K562 (cell line): Measurements from ENCODE around the gene SCAMP1. TPM values are rescaled to one million over a fixed set of nuclear protein-coding genes. Genes with fewer than 3 reads are reported as not detected.

ENCODE experiments used
- ATAC-seq: fragments of 200-7000 bp; cut with Tn5 transposase; 3 replicates; pipeline ENCODE4 v1.9.1; 2020; ENCODE audit warnings: moderate library complexity
- BruUV-seq: library from RNA; stranded (reverse); fragments of 400-500 nt; replicated peaks from 2 replicates; lab custom pipeline; 2021; lab: Mats Ljungman, UMichigan
- CTCF ChIA-PET: fragments of 300-600 bp; formaldehyde crosslinking; extraction: SDS; loops from one replicate; lab custom pipeline; 2021; ENCODE audit warnings: low intra/inter-chr PET ratio; lab: Yijun Ruan, JAX
- POLR2A ChIA-PET: fragments of 300-600, 350-650 bp; sonication (Branson Sonifier 250); formaldehyde crosslinking; extraction: SDS; loops from one replicate; lab custom pipeline; 2021; ENCODE audit warnings: antibody characterized with exemption, inconsistent platforms; lab: Yijun Ruan, JAX
- DNase-seq, 4 experiments: peaks; one replicate each; pipeline versions ENCODE4 v3.0.0 to v3.0.0-alpha.2; 2011 to 2018; ENCODE audit warnings: low spot score in 3 of 4, mixed read lengths in 3 of 4; ENCODE audit errors: extremely low read depth in 1 of 4
- FAIRE-seq: peaks from 2 replicates; lab custom pipeline; 2011; peaks lifted over from hg19 to GRCh38; lab: Jason Lieb, UNC
- H2AFZ ChIP-seq: 2 replicates; pipeline ENCODE4 v1.6.0; 2011; ENCODE audit warnings: low read depth, low read length, control low read depth, inconsistent platforms
- H3K27ac ChIP-seq: fragments of 200-600 bp; 3 replicates; pipeline ENCODE4 v1.8.0; 2011; ENCODE audit warnings: low read depth, mild to moderate bottlenecking, control low read depth, inconsistent platforms, low read length, moderate library complexity, mixed read lengths; ENCODE audit errors: extremely low read depth
- H3K27me3 ChIP-seq, 2 experiments: fragments of 300-600 bp in 1 of 2; 2 replicates in 1 of 2; 3 replicates in 1 of 2; pipeline versions ENCODE4 v1.6.0 to v1.8.0; 2011; ENCODE audit warnings: inconsistent platforms in 2 of 2, low read length in 2 of 2, mild to moderate bottlenecking in 1 of 2, mixed read lengths in 1 of 2, moderate library complexity in 1 of 2; ENCODE audit not compliant: control insufficient read depth in 2 of 2, insufficient read depth in 2 of 2
- H3K36me3 ChIP-seq: fragments of 300-600 bp; 3 replicates; pipeline ENCODE4 v1.8.0; 2011; ENCODE audit warnings: mild to moderate bottlenecking, low read length, inconsistent platforms; ENCODE audit not compliant: control insufficient read depth, insufficient read depth
- H3K4me1 ChIP-seq, 2 experiments: fragments of 200-600 bp in 1 of 2; replicated peaks in 1 of 2; 2 replicates in 1 of 2; 3 replicates in 1 of 2; pipeline versions ENCODE4 v1.5.1 to v1.8.0; 2011; ENCODE audit warnings: inconsistent platforms in 2 of 2, low read length in 2 of 2, mild to moderate bottlenecking in 1 of 2, mixed read lengths in 1 of 2, moderate library complexity in 1 of 2; ENCODE audit not compliant: control insufficient read depth in 2 of 2, insufficient read depth in 2 of 2
- H3K4me2 ChIP-seq: 2 replicates; pipeline ENCODE4 v1.6.1; 2011; ENCODE audit warnings: low read length, control low read depth, inconsistent platforms, mixed read lengths; ENCODE audit not compliant: insufficient read depth
- H3K4me3 ChIP-seq: fragments of 200-600 bp; sonication (generic), shearing (Covaris generic); 2 replicates; pipeline ENCODE4 v1.5.1; 2016; ENCODE audit warnings: control low read depth, inconsistent platforms
- H3K79me2 ChIP-seq: fragments of 200-600 bp; 3 replicates; pipeline ENCODE4 v1.8.0; 2011; ENCODE audit warnings: low read length, inconsistent platforms; ENCODE audit not compliant: control insufficient read depth, insufficient read depth
- H3K9ac ChIP-seq, 2 experiments: 2 replicates each; pipeline versions ENCODE4 v1.6.0 to v1.6.1; 2011; ENCODE audit warnings: low read depth in 2 of 2, low read length in 2 of 2, control low read depth in 1 of 2, inconsistent platforms in 1 of 2, mild to moderate bottlenecking in 1 of 2, mixed read lengths in 1 of 2; ENCODE audit not compliant: insufficient read depth in 1 of 2
- H3K9me1 ChIP-seq: one replicate; pipeline ENCODE4 v1.6.0; 2011; ENCODE audit warnings: inconsistent platforms, mild to moderate bottlenecking, low read length, moderate library complexity; ENCODE audit not compliant: control insufficient read depth, insufficient read depth
- H3K9me3 ChIP-seq: replicated peaks from 2 replicates; pipeline ENCODE4 v1.5.1; 2011; ENCODE audit warnings: low read depth, low read length, inconsistent platforms; ENCODE audit not compliant: control insufficient read depth, insufficient read depth
- H4K20me1 ChIP-seq: replicated peaks from 2 replicates; pipeline ENCODE4 v1.6.1; 2011; ENCODE audit warnings: low read length, inconsistent platforms, mixed read lengths; ENCODE audit not compliant: control insufficient read depth, insufficient read depth
- NFE2 ChIP-seq: IDR thresholded peaks from 2 replicates; pipeline ENCODE4 v1.6.1; 2014; ENCODE audit warnings: antibody characterized with exemption, low read depth
- SIX5 ChIP-seq, 2 experiments: IDR thresholded peaks; 2 replicates each; pipeline ENCODE4 v1.6.1; 2011; ENCODE audit warnings: low read length in 2 of 2, borderline replicate concordance in 1 of 2, low read depth in 1 of 2, mild to moderate bottlenecking in 1 of 2, moderate library complexity in 1 of 2; ENCODE audit not compliant: insufficient read depth in 1 of 2
- ZNF263 ChIP-seq: sonication (generic); formaldehyde crosslinking; IDR thresholded peaks from 2 replicates; pipeline ENCODE4 v1.8.0; 2022; ENCODE audit warnings: mild to moderate bottlenecking, missing genetic modification reagents, borderline replicate concordance
- ZNF589 ChIP-seq: fragments of 200-800 bp; sonication (Bioruptor generic); IDR thresholded peaks from 2 replicates; pipeline ENCODE4 v1.6.1; 2016; ENCODE audit warnings: low read depth, missing genetic modification characterization, missing compliant biosample characterization
- ZNF766 ChIP-seq: fragments of 200-800 bp; sonication (Bioruptor generic); conservative IDR thresholded peaks from 2 replicates; pipeline ENCODE4 v1.6.1; 2016; ENCODE audit warnings: missing genetic modification characterization, missing compliant biosample characterization
- WGBS: fragments of 100-300 bp; shearing (Covaris generic); methylation state at CpG from one replicate; pipeline ENCODE4 v1.1.6; 2016; ENCODE audit warnings: low coverage, mixed read lengths; ENCODE audit not compliant: insufficient coverage; ENCODE audit errors: missing lambda C conversion rate; 5-methylcytosine and 5-hydroxymethylcytosine counted together
- in situ Hi-C: fragments of 300-500 bp; cut with MboI; formaldehyde crosslinking; loops from 4 replicates; pipeline ENCODE4 v1.15.0; 2018; ENCODE audit warnings: inconsistent platforms, mixed read lengths
- intact Hi-C: fragments of 100-400 bp; cut with micrococcal nuclease; formaldehyde crosslinking; loops from 2 replicates; pipeline ENCODE4 v1.14.2; 2022
- polyA plus RNA-seq, 8 experiments: library from polyadenylated mRNA; depleted of rRNA in 4 of 8; stranded (reverse) in 5 of 8; unstranded in 3 of 8; fragments of >200 nt; fragmentation: Nextera tagmentation in 2 of 8; fragmentation: Illumina TruSeq in 1 of 8; extraction: Ambion mirVana in 2 of 8; extraction: Trizol in 1 of 8; gene quantifications; 2 replicates each; pipeline versions ENCODE4 v1.2.1 to v1.2.3, GENCODE V29; 2011 to 2014; ENCODE audit warnings: inconsistent platforms in 1 of 8, missing spikeins in 1 of 8
- total RNA-seq, 7 experiments: library from RNA; depleted of rRNA in 6 of 7; stranded (reverse); fragments of >200 nt in 6 of 7; fragmentation: Illumina TruSeq in 2 of 7; extraction: Trizol in 2 of 7; gene quantifications; 2 replicates each; pipeline versions ENCODE4 v1.2.1 to v1.2.3, GENCODE V29; 2011 to 2021; ENCODE audit warnings: low replicate concordance in 1 of 7

Gene SCAMP1
- total and polyA plus RNA-seq, 9 of the 15 experiments (the other 6 are each of a cell fraction or from before 2014, with no cell fraction given): 5.4 to 23.9 (median 13.8) TPM

- H3K4me2 ChIP-seq: no peak overlapping the region
- POLR2A ChIA-PET: no interaction called here
- H3K27ac ChIP-seq: no peak overlapping the region
- WGBS: 37% methylated on average over 6 of the region's 6 CpGs
- peaks cover 14 to 19% of the 10 kb centered on the region in 2 experiments; a peak in 4 of 5 replicates for H3K4me1 ChIP-seq
- ATAC-seq (no peak), DNase-seq (no peak), FAIRE-seq (no peak)
- TF ChIP-seq ZNF766 (CRISPR knock-in tag) (0 out of 2 replicates have a peak, but pooled peaks have one; percentile 25), NFE2 (no peak)
- no peaks in the 10 kb centered on the region for H4K20me1 ChIP-seq
- H3K27me3 ChIP-seq: no peaks in the 10 kb centered on the region
- intact Hi-C loops: no loop called here
- no peaks in the 10 kb centered on the region for H3K9me1 ChIP-seq
- H3K4me3 ChIP-seq: no peak overlapping the region
- CTCF ChIA-PET: no interaction called here
- in situ Hi-C loops: loop anchor here (25.0 kb wide), 1 partner anchor 1899 kb away; the partner anchor contains the start of gene ZFYVE16
- H3K36me3 ChIP-seq: no peaks in the 10 kb centered on the region
- H2AFZ ChIP-seq: no peak overlapping the region
- no peak overlapping the region for H3K9ac ChIP-seq
- H3K9me3 ChIP-seq: no peaks in the 10 kb centered on the region
- H3K79me2 ChIP-seq: peaks cover 18% of the 10 kb centered on the region
- no TSS peak for BruUV-seq
Measured at GRCh38 chr5:78513441-78513840, 153.0 kb downstream of the SCAMP1 start.

DNA sequence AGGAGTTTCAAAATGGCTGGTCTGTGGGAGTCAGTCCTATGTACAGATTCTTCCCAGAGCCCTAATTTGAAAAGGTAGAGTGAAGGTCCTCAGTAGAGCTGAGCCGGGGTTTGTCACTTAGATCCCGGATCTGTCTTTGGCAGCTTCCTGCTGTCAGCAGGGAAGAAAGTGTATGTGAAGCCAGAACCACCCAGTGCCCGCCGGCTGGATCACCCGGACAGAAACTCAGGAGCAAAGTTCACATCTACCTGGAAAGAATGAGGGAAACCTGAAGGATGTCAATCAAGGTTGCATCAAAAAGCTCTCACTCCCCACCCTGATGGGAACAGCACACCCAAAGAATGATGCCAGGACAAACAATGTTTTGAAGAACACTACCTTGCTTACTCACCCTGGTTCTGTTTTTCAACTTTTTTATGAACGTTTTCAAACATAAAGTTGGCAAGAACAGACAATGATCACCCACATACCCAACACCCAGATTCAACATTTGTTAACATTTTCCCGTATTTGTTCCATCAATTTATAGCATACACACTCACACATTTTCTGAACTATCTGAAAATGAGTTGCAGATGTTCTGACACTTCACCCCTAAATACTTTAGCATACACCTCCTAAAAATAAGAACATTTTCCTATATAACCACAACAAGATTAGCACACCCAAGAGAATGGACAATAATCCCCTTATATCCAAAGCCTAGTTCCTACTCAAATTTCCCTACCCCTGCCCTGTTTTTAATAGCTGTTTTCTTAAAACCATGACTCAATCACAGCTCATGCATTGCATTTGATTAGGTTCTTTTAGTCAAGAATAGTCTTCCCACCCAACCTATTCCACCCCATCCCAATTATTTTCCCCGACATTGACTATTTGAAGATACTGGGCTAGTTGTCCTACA is 154.3 kb downstream of the SCAMP1 start:
- WGBS: 60% methylated on average over 8 of the region's 8 CpGs
- H2AFZ ChIP-seq: no peak overlapping the region
- H3K27ac ChIP-seq: no peak overlapping the region
- DNase-seq (no peak), FAIRE-seq (no peak), ATAC-seq (no peak)
- no peaks in the 10 kb centered on the region for H3K36me3 ChIP-seq
- in situ Hi-C loops: loop anchor here (25.0 kb wide), 1 partner anchor 1898 kb away; the partner anchor contains the start of gene ZFYVE16
- no peak overlapping the region for H3K4me2 ChIP-seq
- no TSS peak for BruUV-seq
- TF ChIP-seq ZNF263 (CRISPR knock-in tag) (no peak), ZNF589 (CRISPR knock-in tag) (no peak), SIX5 (IDR thresholded peaks at IDR 0.05; ENCODE audit: borderline replicate concordance in 1 of 2, insufficient read depth in 1 of 2, low read depth in 1 of 2, low read length in 2 of 2) (no peak)
- H3K9ac ChIP-seq: no peak overlapping the region
- ChIA-PET CTCF (no interaction called here), POLR2A (interaction anchor here (1.1 kb wide), 1 partner anchor 11 kb away, joined by 4 read pairs; no protein-coding TSS in a partner anchor)
- intact Hi-C loops: no loop called here
- no peaks in the 10 kb centered on the region for H4K20me1 ChIP-seq
- H3K9me1 ChIP-seq: no peaks in the 10 kb centered on the region
- peaks cover 5% of the 10 kb centered on the region for H3K79me2 ChIP-seq
- peaks cover 12 to 13% of the 10 kb centered on the region in 2 experiments; a peak in 4 of 5 replicates for H3K4me1 ChIP-seq
- H3K4me3 ChIP-seq: no peak overlapping the region
- H3K27me3 ChIP-seq: no peaks in the 10 kb centered on the region
- H3K9me3 ChIP-seq: no peaks in the 10 kb centered on the region
